Keratinocyte (primary cell): Measurements from ENCODE around the gene ATF4. TPM values are rescaled to one million over a fixed set of nuclear protein-coding genes. Genes with fewer than 3 reads are reported as not detected.
A peak's percentile ranks its signal among the peaks of the same experiment; 100 is the strongest.

Experiments
- DNase-seq: peaks from one replicate; pipeline ENCODE4 v3.0.0-alpha.2; 2011; ENCODE audit warnings: low read depth, missing footprints, low spot score
- FAIRE-seq: peaks from 2 replicates; lab custom pipeline; 2011; peaks lifted over from hg19 to GRCh38; lab: Jason Lieb, UNC
- H2AFZ ChIP-seq: 2 replicates; pipeline ENCODE4 v1.6.0; 2012; ENCODE audit warnings: low read length, control low read depth, inconsistent platforms; ENCODE audit not compliant: control insufficient read depth
- H3K27ac ChIP-seq: 2 replicates; pipeline ENCODE4 v1.5.1; 2011; ENCODE audit warnings: low read length; ENCODE audit not compliant: control insufficient read depth, insufficient read depth
- H3K27me3 ChIP-seq: 3 replicates; pipeline ENCODE4 v1.6.0; 2011; ENCODE audit warnings: low read length; ENCODE audit not compliant: control insufficient read depth, insufficient read depth; ENCODE audit errors: extremely low read depth
- H3K36me3 ChIP-seq, 2 experiments: 2 replicates in 1 of 2; 3 replicates in 1 of 2; pipeline ENCODE4 v1.5.1; 2011; ENCODE audit warnings: low read length in 2 of 2, mild to moderate bottlenecking in 1 of 2; ENCODE audit not compliant: control insufficient read depth in 2 of 2, insufficient read depth in 2 of 2; ENCODE audit errors: extremely low read depth in 1 of 2
- H3K4me1 ChIP-seq: 3 replicates; pipeline ENCODE4 v1.5.1; 2011; ENCODE audit warnings: low read length; ENCODE audit not compliant: control insufficient read depth, insufficient read depth; ENCODE audit errors: extremely low read depth
- H3K4me2 ChIP-seq: 3 replicates; pipeline ENCODE4 v1.6.0; 2011; ENCODE audit warnings: low read depth, low read length; ENCODE audit not compliant: control insufficient read depth, insufficient read depth; ENCODE audit errors: extremely low read depth
- H3K4me3 ChIP-seq, 3 experiments: fragments of 200-600 bp in 1 of 3; sonication (generic) in 1 of 3; 2 replicates in 2 of 3; 3 replicates in 1 of 3; pipeline ENCODE4 v1.5.1; 2011 to 2016; ENCODE audit warnings: low read length in 3 of 3, mild to moderate bottlenecking in 3 of 3, control low read depth in 2 of 3, inconsistent platforms in 1 of 3, low read depth in 1 of 3, mixed read lengths in 1 of 3, mixed run types in 1 of 3, moderate library complexity in 1 of 3; ENCODE audit not compliant: control insufficient read depth in 2 of 3, insufficient read depth in 2 of 3; ENCODE audit errors: extremely low read depth in 1 of 3
- H3K79me2 ChIP-seq: 2 replicates; pipeline ENCODE4 v1.6.0; 2012; ENCODE audit warnings: low read length; ENCODE audit not compliant: control insufficient read depth, insufficient read depth
- H3K9ac ChIP-seq: 3 replicates; pipeline ENCODE4 v1.6.0; 2011; ENCODE audit warnings: low read length; ENCODE audit not compliant: control insufficient read depth, insufficient read depth; ENCODE audit errors: extremely low read depth
- H3K9me1 ChIP-seq: 3 replicates; pipeline ENCODE4 v1.6.0; 2011; ENCODE audit warnings: low read length; ENCODE audit not compliant: control insufficient read depth, insufficient read depth; ENCODE audit errors: extremely low read depth
- H3K9me3 ChIP-seq: 2 replicates; pipeline ENCODE4 v1.5.1; 2012; ENCODE audit warnings: low read depth, low read length; ENCODE audit not compliant: control insufficient read depth
- H4K20me1 ChIP-seq: 3 replicates; pipeline ENCODE4 v1.6.0; 2011; ENCODE audit warnings: low read length; ENCODE audit not compliant: control insufficient read depth, insufficient read depth; ENCODE audit errors: extremely low read depth
- EZH2 ChIP-seq: IDR thresholded peaks from one replicate; pipeline ENCODE4 v1.6.1; 2012; ENCODE audit warnings: inconsistent platforms, mild to moderate bottlenecking, low read length, moderate library complexity
- dilution Hi-C: fragments of 300-500 bp; cut with MboI; formaldehyde crosslinking; loops from one replicate; pipeline ENCODE4 v1.7.0; 2020; ENCODE audit warnings: low sequenced_read_pairs; ENCODE audit not compliant: extremely low pct_ligation_motif_present
- polyA plus RNA-seq, 5 experiments: library from polyadenylated mRNA; depleted of rRNA in 3 of 5; stranded (reverse) in 3 of 5; stranded (forward) in 1 of 5; unstranded in 1 of 5; fragments of >200 nt; gene quantifications; 1 replicate in 1 of 5; 2 replicates in 3 of 5; 3 replicates in 1 of 5; pipeline versions ENCODE4 v1.2.1 to v1.2.3, GENCODE V29; 2011 to 2012; ENCODE audit warnings: missing spikeins in 2 of 5, low read depth in 1 of 5, low replicate concordance in 1 of 5
- TF ChIP-seq, protein P1 (sequence below), 3 experiments: IDR thresholded peaks in 1 of 3; conservative IDR thresholded peaks in 1 of 3; optimal IDR thresholded peaks in 1 of 3; 2 replicates in 2 of 3; 3 replicates in 1 of 3; pipeline versions ENCODE3 to v1.5.1; 2011; ENCODE audit warnings: low read length in 3 of 3, mild to moderate bottlenecking in 3 of 3, moderate library complexity in 2 of 3, control low read depth in 1 of 3, inconsistent platforms in 1 of 3; ENCODE audit not compliant: insufficient read depth in 2 of 3; ENCODE audit errors: extremely low read depth in 1 of 3

Gene ATF4
- polyA plus RNA-seq, 1 donor (not counting 4 experiments of a cell fraction or from before 2014, with no cell fraction given) = 629 TPM

DNA sequence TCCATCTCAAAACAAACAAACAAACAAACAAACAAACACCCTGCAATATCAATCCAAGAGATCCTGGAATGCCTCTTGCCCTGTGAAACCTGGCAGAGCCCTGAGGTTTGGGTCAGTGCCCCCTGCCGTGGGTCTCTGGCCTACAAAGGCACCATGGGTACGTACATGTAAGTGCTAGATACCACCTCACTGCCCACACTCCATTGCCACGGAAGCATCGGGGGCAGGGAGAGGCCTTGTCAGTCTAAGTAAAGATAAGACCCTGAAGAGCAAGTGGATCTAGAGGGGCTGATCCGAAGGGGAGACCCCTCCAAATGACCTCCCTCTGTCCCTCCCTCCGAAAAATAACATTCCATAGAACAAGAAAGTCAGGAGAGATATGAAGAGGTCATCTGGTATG, 20.3 kb upstream of the ATF4 start:
- Histone ChIP-seq H3K4me1 (peaks cover 18% of the 10 kb centered on the region), H3K27me3 (no peaks in the 10 kb centered on the region), H4K20me1 (no peaks in the 10 kb centered on the region), H2AFZ (no peak overlapping the region), H3K9ac (no peak overlapping the region), H3K9me1 (no peaks in the 10 kb centered on the region), H3K79me2 (peaks cover 28% of the 10 kb centered on the region), H3K27ac (no peak overlapping the region), H3K36me3 (peaks cover 13 to 14% of the 10 kb centered on the region in 2 experiments), H3K9me3 (no peaks in the 10 kb centered on the region), H3K4me2 (no peak overlapping the region), H3K4me3 (no peak overlapping the region)
- dilution Hi-C loops = no loop called here
- no peak for TF ChIP-seq EZH2
- TF ChIP-seq, protein P1, sequence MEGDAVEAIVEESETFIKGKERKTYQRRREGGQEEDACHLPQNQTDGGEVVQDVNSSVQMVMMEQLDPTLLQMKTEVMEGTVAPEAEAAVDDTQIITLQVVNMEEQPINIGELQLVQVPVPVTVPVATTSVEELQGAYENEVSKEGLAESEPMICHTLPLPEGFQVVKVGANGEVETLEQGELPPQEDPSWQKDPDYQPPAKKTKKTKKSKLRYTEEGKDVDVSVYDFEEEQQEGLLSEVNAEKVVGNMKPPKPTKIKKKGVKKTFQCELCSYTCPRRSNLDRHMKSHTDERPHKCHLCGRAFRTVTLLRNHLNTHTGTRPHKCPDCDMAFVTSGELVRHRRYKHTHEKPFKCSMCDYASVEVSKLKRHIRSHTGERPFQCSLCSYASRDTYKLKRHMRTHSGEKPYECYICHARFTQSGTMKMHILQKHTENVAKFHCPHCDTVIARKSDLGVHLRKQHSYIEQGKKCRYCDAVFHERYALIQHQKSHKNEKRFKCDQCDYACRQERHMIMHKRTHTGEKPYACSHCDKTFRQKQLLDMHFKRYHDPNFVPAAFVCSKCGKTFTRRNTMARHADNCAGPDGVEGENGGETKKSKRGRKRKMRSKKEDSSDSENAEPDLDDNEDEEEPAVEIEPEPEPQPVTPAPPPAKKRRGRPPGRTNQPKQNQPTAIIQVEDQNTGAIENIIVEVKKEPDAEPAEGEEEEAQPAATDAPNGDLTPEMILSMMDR (optimal IDR thresholded peaks at IDR 0.05 in 1 of 3, IDR thresholded peaks at IDR 0.05 in 1 of 3, conservative IDR thresholded peaks at IDR 0.05 in 1 of 3; ENCODE audit: extremely low read depth in 1 of 3, insufficient read depth in 2 of 3, low read length in 3 of 3) = no peak
- DNase-seq (no peak), FAIRE-seq (no peak)

DNA sequence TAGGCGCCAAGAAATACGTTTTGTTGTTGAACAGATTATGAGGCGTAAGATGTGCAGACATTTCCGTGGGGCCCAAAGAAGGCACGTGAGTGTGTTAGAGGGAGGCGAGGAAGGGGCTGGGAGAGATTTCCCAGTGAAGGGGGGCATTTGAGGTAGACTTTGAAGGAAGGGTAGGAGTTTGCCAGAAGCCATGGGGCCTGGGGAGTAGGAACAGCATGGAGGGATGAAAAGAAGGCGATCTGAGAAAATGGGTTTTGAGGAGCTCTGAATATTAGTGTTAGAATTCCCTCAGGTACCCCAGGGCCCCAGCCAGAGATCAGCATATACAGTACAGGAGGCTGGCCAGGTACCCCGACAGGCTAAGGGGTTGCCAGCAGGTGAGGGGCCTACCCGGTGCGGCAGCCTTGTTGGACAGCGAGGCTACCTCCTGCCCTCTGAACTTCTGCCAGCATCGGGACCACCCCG, 18.7 kb upstream of the ATF4 start:
- peak overlapping the region; percentile 87 for H3K9ac ChIP-seq
- H3K27me3 ChIP-seq = no peaks in the 10 kb centered on the region
- FAIRE-seq (no peak), DNase-seq (no peak)
- H3K4me2 ChIP-seq = peak overlapping the region; percentile 100
- no peak for TF ChIP-seq EZH2
- TF ChIP-seq, protein P1 (optimal IDR thresholded peaks at IDR 0.05 in 1 of 3, IDR thresholded peaks at IDR 0.05 in 1 of 3, conservative IDR thresholded peaks at IDR 0.05 in 1 of 3; ENCODE audit: extremely low read depth in 1 of 3, insufficient read depth in 2 of 3, low read length in 3 of 3) = no peak
- no peaks in the 10 kb centered on the region for H3K9me3 ChIP-seq
- peak overlapping the region; percentile 86 for H2AFZ ChIP-seq
- dilution Hi-C loops = no loop called here
- H3K9me1 ChIP-seq = no peaks in the 10 kb centered on the region
- H4K20me1 ChIP-seq = no peaks in the 10 kb centered on the region
- H3K4me3 ChIP-seq = peak overlapping the region; percentile 78 to 98 (median 89)
- H3K27ac ChIP-seq = peak overlapping the region; percentile 47
- H3K4me1 ChIP-seq = peaks cover 18% of the 10 kb centered on the region
- H3K79me2 ChIP-seq = peaks cover 42% of the 10 kb centered on the region
- H3K36me3 ChIP-seq = peaks cover 20 to 25% of the 10 kb centered on the region in 2 experiments
